Right renal cortex interstitium (tissue), 3 donors: ENCODE data around the gene POLR2I. TPM values are rescaled to one million over a fixed set of nuclear protein-coding genes. Genes with fewer than 3 reads are reported as not detected.
"Not testable (repeated sequence)": the region's sequence is repeated elsewhere in the genome, so short reads cannot be mapped to it uniquely, and the experiment has no call there.

ENCODE experiments used
- DNase-seq, 3 donors: peaks; one replicate each; pipeline ENCODE4 v3.0.0-alpha.2; 2013; ENCODE audit warnings: low read depth in 3 of 3, low spot score in 2 of 3
- polyA plus RNA-seq, 3 donors: library from polyadenylated mRNA; unstranded; fragments of 120-200 nt; gene quantifications; one replicate each; pipeline ENCODE4 v1.2.1, GENCODE V29; 2013; ENCODE audit not compliant: insufficient read length in 3 of 3

POLR2I gene
- polyA plus RNA-seq, 3 donors = 39.8 to 51.8 (median 50.1) TPM

GRCh38 chr19:36068810-36069499 is 45.7 kb downstream of the POLR2I start:
- DNase-seq = not testable (repeated sequence)

- no peak for DNase-seq
Measured at GRCh38 chr19:36067681-36068080, 47.0 kb downstream of the POLR2I start.

- no peak for DNase-seq
Measured at GRCh38 chr19:36064826-36065225, 49.8 kb downstream of the POLR2I start.

Other genes with a start within 250 kb of the POLR2I start
- gene APLP1, start 246.3 kb downstream of the POLR2I start, polyA plus RNA-seq = 10 to 100 TPM; 17.7 to 25.0 (median 23.4) TPM
- gene NFKBID, start 214.3 kb downstream of the POLR2I start, polyA plus RNA-seq = 1 to 10 TPM; 2.0 to 2.6 (median 2.2) TPM
- 1 to 10 TPM; 2.7 to 3.2 (median 2.8) TPM for gene HCST, start 212.3 kb downstream of the POLR2I start, polyA plus RNA-seq
- 10 to 100 TPM in 2 of 3 donors, 1 to 10 TPM in 1; 6.3 to 10.5 (median 10.3) TPM for gene TYROBP, start 206.6 kb downstream of the POLR2I start, polyA plus RNA-seq
- gene LRFN3, start 178.5 kb downstream of the POLR2I start, polyA plus RNA-seq = 1 to 10 TPM; 7.1 to 8.3 (median 7.4) TPM
- gene SDHAF1, start 119.7 kb downstream of the POLR2I start, polyA plus RNA-seq = 10 to 100 TPM; 11.2 to 12.0 (median 11.7) TPM
- gene SYNE4, start 106.1 kb downstream of the POLR2I start, polyA plus RNA-seq = 10 to 100 TPM in 1 of 3 donors, 1 to 10 TPM in 2; 9.8 to 10.1 (median 9.9) TPM
- 10 to 100 TPM; 13.7 to 15.9 (median 15.5) TPM for gene ALKBH6, start 100.7 kb downstream of the POLR2I start, polyA plus RNA-seq
- gene CLIP3, start 82.0 kb downstream of the POLR2I start, polyA plus RNA-seq = 10 to 100 TPM; 47.2 to 49.8 (median 48.5) TPM
- 10 to 100 TPM in 1 of 3 donors, 1 to 10 TPM in 2; 8.7 to 10.8 (median 9.3) TPM for gene THAP8, start 60.6 kb downstream of the POLR2I start, polyA plus RNA-seq
- 1 to 10 TPM; 4.0 to 4.7 (median 4.1) TPM for gene WDR62, start 60.0 kb downstream of the POLR2I start, polyA plus RNA-seq
- gene OVOL3, start 3.7 kb downstream of the POLR2I start, polyA plus RNA-seq = not detected
- gene TBCB, start 593 bp upstream of the POLR2I start, polyA plus RNA-seq = 100 to 1,000 TPM; 110 to 122 (median 112) TPM
- 100 to 1,000 TPM; 529 to 603 (median 569) TPM for gene CAPNS1, start 25.2 kb upstream of the POLR2I start, polyA plus RNA-seq
- 10 to 100 TPM; 24.3 to 28.2 (median 26.4) TPM for gene COX7A1, start 37.6 kb upstream of the POLR2I start, polyA plus RNA-seq
- 1 to 10 TPM; 6.3 to 7.0 (median 6.7) TPM for gene ZNF565, start 99.8 kb upstream of the POLR2I start, polyA plus RNA-seq
- gene ZNF146, start 100.2 kb upstream of the POLR2I start, polyA plus RNA-seq = 100 to 1,000 TPM; 145 to 170 (median 162) TPM